A549 (cell line): ENCODE results near the gene RCN2. TPM values are rescaled to one million over a fixed set of nuclear protein-coding genes. Genes with fewer than 3 reads are reported as not detected.
A peak's percentile ranks its signal among the peaks of the same experiment; 100 is the strongest.

ENCODE experiments used
- ATAC-seq, 2 experiments: fragments of 200-7000 bp in 1 of 2; fragments of >200 bp in 1 of 2; cut with Nextera tagmentation in 1 of 2; cut with Tn5 transposase in 1 of 2; 3 replicates each; pipeline versions ENCODE4 v1.8.0 to v1.9.1; 2018 to 2020; ENCODE audit warnings: mild to moderate bottlenecking in 1 of 2, moderate library complexity in 1 of 2
- CTCF ChIA-PET: fragments of 300-600 bp; sonication (Branson Sonifier 250); formaldehyde crosslinking; extraction: SDS; loops from one replicate; lab custom pipeline; 2021; ENCODE audit warnings: antibody characterized with exemption, inconsistent platforms; lab: Yijun Ruan, JAX
- POLR2A ChIA-PET: fragments of 350-600 bp; formaldehyde crosslinking; extraction: SDS; loops from one replicate; lab custom pipeline; 2021; ENCODE audit warnings: antibody characterized with exemption, inconsistent platforms; lab: Yijun Ruan, JAX
- DNase-seq, 2 experiments: peaks; one replicate each; pipeline versions ENCODE4 v3.0.0 to v3.0.0-alpha.2; 2011 to 2016; ENCODE audit warnings: low read depth in 1 of 2, low spot score in 1 of 2
- FAIRE-seq: peaks from 2 replicates; lab custom pipeline; 2011; peaks lifted over from hg19 to GRCh38; lab: Jason Lieb, UNC
- H3K27ac ChIP-seq, 2 experiments: fragments of >200 bp; sonication (Bioruptor Twin); formaldehyde crosslinking; 3 replicates each; pipeline ENCODE4 v1.5.1; 2016 to 2017
- H3K4me1 ChIP-seq: fragments of >200 bp; sonication (Bioruptor Twin); formaldehyde crosslinking; 3 replicates; pipeline ENCODE4 v1.6.1; 2016
- H3K4me2 ChIP-seq: fragments of >200 bp; sonication (Bioruptor Twin); formaldehyde crosslinking; 3 replicates; pipeline ENCODE4 v1.6.1; 2016
- H3K4me3 ChIP-seq: fragments of >200 bp; sonication (Bioruptor Twin); formaldehyde crosslinking; 3 replicates; pipeline ENCODE4 v1.5.1; 2016
- H3K9me3 ChIP-seq: fragments of >200 bp; sonication (Bioruptor Twin); formaldehyde crosslinking; 3 replicates; pipeline ENCODE4 v1.6.1; 2016
- CHD4 ChIP-seq: fragments of 200-600 bp; sonication (generic); IDR thresholded peaks from 2 replicates; pipeline ENCODE4 v1.6.1; 2016; ENCODE audit warnings: antibody characterized with exemption, mild to moderate bottlenecking, borderline replicate concordance
- EHF ChIP-seq: fragments of 250-450 bp; sonication (Bioruptor Pico); IDR thresholded peaks from 2 replicates; pipeline ENCODE4 v1.5.0; 2020; ENCODE audit warnings: mild to moderate bottlenecking
- EHMT2 ChIP-seq: fragments of 200-600 bp; sonication (generic); IDR thresholded peaks from 2 replicates; pipeline ENCODE4 v1.6.1; 2016; ENCODE audit warnings: antibody characterized with exemption, low read depth, mild to moderate bottlenecking, moderate library complexity
- EP300 ChIP-seq, 2 experiments: fragments of >200 bp; sonication (Bioruptor Twin); formaldehyde crosslinking; IDR thresholded peaks; 2 replicates in 1 of 2; 3 replicates in 1 of 2; pipeline ENCODE4 v1.6.1; 2016 to 2017
- ESRRA ChIP-seq: fragments of 150-350 bp; IDR thresholded peaks from 2 replicates; pipeline ENCODE4 v1.6.1; 2014; ENCODE audit warnings: mild to moderate bottlenecking, low read length, borderline replicate concordance
- FOSL2 ChIP-seq, 2 experiments: fragments of 450-650 bp in 1 of 2; fragments of >200 bp in 1 of 2; sonication (Bioruptor Twin) in 1 of 2; formaldehyde crosslinking; IDR thresholded peaks; 2 replicates each; pipeline versions ENCODE4 v1.5.0 to v1.6.1; 2016 to 2020; ENCODE audit warnings: mild to moderate bottlenecking in 1 of 2, moderate library complexity in 1 of 2
- HDAC2 ChIP-seq: fragments of 200-600 bp; sonication (generic); IDR thresholded peaks from 2 replicates; pipeline ENCODE4 v1.6.1; 2016
- HEYL ChIP-seq: fragments of 250-450 bp; sonication (Bioruptor Pico); IDR thresholded peaks from 2 replicates; pipeline ENCODE4 v1.8.0; 2021; ENCODE audit warnings: mild to moderate bottlenecking, moderate library complexity
- HOXA7 ChIP-seq: fragments of 250-450 bp; sonication (Bioruptor Pico); IDR thresholded peaks from 2 replicates; pipeline ENCODE4 v1.5.0; 2020; ENCODE audit warnings: mild to moderate bottlenecking, moderate library complexity
- HOXB13 ChIP-seq: fragments of 250-450 bp; sonication (Bioruptor Pico); IDR thresholded peaks from 2 replicates; pipeline ENCODE4 v1.5.0; 2020; ENCODE audit warnings: low read depth, mild to moderate bottlenecking, moderate library complexity
- JUN ChIP-seq, 2 experiments: fragments of >200 bp; sonication (Bioruptor Twin); formaldehyde crosslinking; IDR thresholded peaks; 2 replicates in 1 of 2; 3 replicates in 1 of 2; pipeline ENCODE4 v1.6.1; 2016 to 2017
- KDM5A ChIP-seq: fragments of 200-600 bp; sonication (generic); IDR thresholded peaks from 2 replicates; pipeline ENCODE4 v1.6.1; 2016; ENCODE audit warnings: antibody characterized with exemption, mild to moderate bottlenecking
- MAFK ChIP-seq: fragments of 450-650 bp; IDR thresholded peaks from 2 replicates; pipeline ENCODE4 v1.6.1; 2014; ENCODE audit not compliant: partially characterized antibody
- MAZ ChIP-seq: fragments of 150-350 bp; IDR thresholded peaks from 2 replicates; pipeline ENCODE4 v1.6.1; 2014; ENCODE audit warnings: antibody characterized with exemption, low read depth, low read length, borderline replicate concordance
- MYC ChIP-seq: IDR thresholded peaks from 2 replicates; pipeline ENCODE4 v1.6.1; 2012; ENCODE audit warnings: mild to moderate bottlenecking, inconsistent platforms, low read length, improper control_type of control experiment, borderline replicate concordance
- RARB ChIP-seq: fragments of 250-450 bp; sonication (Bioruptor Pico); IDR thresholded peaks from 2 replicates; pipeline ENCODE4 v1.8.0; 2021; ENCODE audit warnings: mild to moderate bottlenecking, moderate library complexity
- RCOR1 ChIP-seq: fragments of 150-350 bp; IDR thresholded peaks from 2 replicates; pipeline ENCODE4 v1.6.1; 2014; ENCODE audit warnings: antibody characterized with exemption, low read length, low read depth
- RNF2 ChIP-seq: fragments of 200-600 bp; sonication (generic); IDR thresholded peaks from 2 replicates; pipeline ENCODE4 v1.6.1; 2016; ENCODE audit warnings: low read depth, mild to moderate bottlenecking, antibody characterized with exemption, moderate library complexity, borderline replicate concordance
- SMC3 ChIP-seq: fragments of >200 bp; sonication (Bioruptor Twin); formaldehyde crosslinking; IDR thresholded peaks from 3 replicates; pipeline ENCODE4 v1.6.1; 2018; ENCODE audit warnings: inconsistent platforms
- TFCP2L1 ChIP-seq: fragments of 250-450 bp; sonication (Bioruptor Pico); IDR thresholded peaks from 2 replicates; pipeline ENCODE4 v1.5.0; 2021; ENCODE audit warnings: mild to moderate bottlenecking
- ZC3H11A ChIP-seq: fragments of 450-650 bp; IDR thresholded peaks from 2 replicates; pipeline ENCODE4 v1.6.1; 2014; ENCODE audit warnings: antibody characterized with exemption, mild to moderate bottlenecking
- ZFP36 ChIP-seq: fragments of 450-650 bp; IDR thresholded peaks from 2 replicates; pipeline ENCODE4 v1.6.1; 2014; ENCODE audit warnings: borderline replicate concordance; ENCODE audit not compliant: partially characterized antibody
- WGBS: methylation state at CpG from one replicate; pipeline ENCODE4 v1.1.6; 2017; ENCODE audit errors: missing lambda C conversion rate; 5-methylcytosine and 5-hydroxymethylcytosine counted together
- polyA plus RNA-seq, 4 experiments: library from polyadenylated mRNA; depleted of rRNA in 3 of 4; stranded (reverse); fragments of >200 nt; fragmentation: RNase III in 1 of 4; extraction: RNeasy Plus Mini Kit Qiagen cat#74134 plus additional on column Dnase treatment in 1 of 4; gene quantifications; 2 replicates in 3 of 4; 3 replicates in 1 of 4; pipeline ENCODE4 v1.2.3, GENCODE V29; 2011 to 2017
- TF ChIP-seq, protein P1 (sequence below): IDR thresholded peaks from 2 replicates; pipeline ENCODE4 v1.6.1; 2012
- TF ChIP-seq, protein P2 (sequence below): fragments of 250-450 bp; sonication (Bioruptor Pico); IDR thresholded peaks from 2 replicates; pipeline ENCODE4 v1.5.0; 2021; ENCODE audit warnings: mild to moderate bottlenecking, moderate library complexity, borderline replicate concordance
- TF ChIP-seq, protein P3 (sequence below): fragments of >200 bp; sonication (Bioruptor Twin); formaldehyde crosslinking; IDR thresholded peaks from 2 replicates; pipeline ENCODE4 v1.6.1; 2016
- TF ChIP-seq, protein P4 (sequence below): fragments of 200-600 bp; sonication (generic); IDR thresholded peaks from 2 replicates; pipeline ENCODE4 v1.6.1; 2016; ENCODE audit warnings: antibody characterized with exemption, mild to moderate bottlenecking, moderate library complexity
- TF ChIP-seq, protein P5 (sequence below): fragments of 450-650 bp; IDR thresholded peaks from 2 replicates; pipeline ENCODE4 v1.6.1; 2014; ENCODE audit warnings: antibody characterized with exemption
- TF ChIP-seq, protein P6 (sequence below): IDR thresholded peaks from 2 replicates; pipeline ENCODE4 v1.6.1; 2012
- TF ChIP-seq, protein P7 (sequence below): fragments of 150-350 bp; IDR thresholded peaks from 2 replicates; pipeline ENCODE4 v1.6.1; 2014; ENCODE audit warnings: low read depth, mild to moderate bottlenecking, low read length

The RCN2 gene
- polyA plus RNA-seq, 2 of the 4 experiments (the other 2 are of a cell fraction) = 81.3 to 152 TPM

DNA sequence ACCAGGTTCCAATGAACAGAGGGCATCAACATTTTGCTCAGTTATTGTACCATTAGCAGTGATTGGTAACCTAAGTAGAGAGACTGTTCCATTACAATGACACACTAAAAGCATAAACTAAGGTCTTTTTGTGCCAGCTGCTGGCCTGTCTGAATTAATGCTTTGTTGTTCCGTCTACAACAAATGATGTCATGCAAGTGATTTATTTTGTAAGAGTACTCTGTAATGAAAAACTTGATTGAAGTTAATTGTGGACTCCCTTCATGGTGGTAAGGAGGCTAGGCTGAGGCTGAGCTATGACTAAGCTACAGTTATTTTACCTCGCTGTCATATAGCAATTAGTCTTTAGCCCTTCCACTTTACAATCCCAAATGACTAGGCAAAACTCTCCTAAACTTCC lies 23.2 kb downstream of the RCN2 start:
- ChIA-PET POLR2A (no interaction called here), CTCF (interaction anchor here (0.8 to 1.9 kb wide), 6 partner anchors 11 to 553 kb away, joined by 3 to 5 read pairs (median 4); no protein-coding TSS in a partner anchor)
- no peak for ATAC-seq
- peak; percentile 18 for FAIRE-seq
- H3K4me2 ChIP-seq = no peak overlapping the region
- WGBS = 80% methylated on average over 2 of the region's 2 CpGs
- no peak overlapping the region for H3K27ac ChIP-seq
- no peaks in the 10 kb centered on the region for H3K9me3 ChIP-seq
- TF ChIP-seq, protein P1, sequence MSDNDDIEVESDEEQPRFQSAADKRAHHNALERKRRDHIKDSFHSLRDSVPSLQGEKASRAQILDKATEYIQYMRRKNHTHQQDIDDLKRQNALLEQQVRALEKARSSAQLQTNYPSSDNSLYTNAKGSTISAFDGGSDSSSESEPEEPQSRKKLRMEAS = no peak
- no peak for TF ChIP-seq EHMT2
- no peak for TF ChIP-seq HEYL
- no peak for TF ChIP-seq HOXB13 (CRISPR knock-in tag)
- TF ChIP-seq ESRRA = no peak
- TF ChIP-seq ZC3H11A = no peak
- TF ChIP-seq RARB = no peak
- no peak for TF ChIP-seq JUN (IDR thresholded peaks at IDR 0.05)
- TF ChIP-seq ZFP36 = no peak
- TF ChIP-seq, protein P2, sequence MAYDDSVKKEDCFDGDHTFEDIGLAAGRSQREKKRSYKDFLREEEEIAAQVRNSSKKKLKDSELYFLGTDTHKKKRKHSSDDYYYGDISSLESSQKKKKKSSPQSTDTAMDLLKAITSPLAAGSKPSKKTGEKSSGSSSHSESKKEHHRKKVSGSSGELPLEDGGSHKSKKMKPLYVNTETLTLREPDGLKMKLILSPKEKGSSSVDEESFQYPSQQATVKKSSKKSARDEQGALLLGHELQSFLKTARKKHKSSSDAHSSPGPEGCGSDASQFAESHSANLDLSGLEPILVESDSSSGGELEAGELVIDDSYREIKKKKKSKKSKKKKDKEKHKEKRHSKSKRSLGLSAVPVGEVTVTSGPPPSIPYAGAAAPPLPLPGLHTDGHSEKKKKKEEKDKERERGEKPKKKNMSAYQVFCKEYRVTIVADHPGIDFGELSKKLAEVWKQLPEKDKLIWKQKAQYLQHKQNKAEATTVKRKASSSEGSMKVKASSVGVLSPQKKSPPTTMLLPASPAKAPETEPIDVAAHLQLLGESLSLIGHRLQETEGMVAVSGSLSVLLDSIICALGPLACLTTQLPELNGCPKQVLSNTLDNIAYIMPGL (CRISPR knock-in tag) = no peak
- no peak for TF ChIP-seq RNF2
- no peak for TF ChIP-seq CHD4
- TF ChIP-seq, protein P3, sequence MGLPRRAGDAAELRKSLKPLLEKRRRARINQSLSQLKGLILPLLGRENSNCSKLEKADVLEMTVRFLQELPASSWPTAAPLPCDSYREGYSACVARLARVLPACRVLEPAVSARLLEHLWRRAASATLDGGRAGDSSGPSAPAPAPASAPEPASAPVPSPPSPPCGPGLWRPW = no peak
- no peak for TF ChIP-seq EHF
- TF ChIP-seq KDM5A = no peak
- TF ChIP-seq TFCP2L1 = no peak
- TF ChIP-seq, protein P4, sequence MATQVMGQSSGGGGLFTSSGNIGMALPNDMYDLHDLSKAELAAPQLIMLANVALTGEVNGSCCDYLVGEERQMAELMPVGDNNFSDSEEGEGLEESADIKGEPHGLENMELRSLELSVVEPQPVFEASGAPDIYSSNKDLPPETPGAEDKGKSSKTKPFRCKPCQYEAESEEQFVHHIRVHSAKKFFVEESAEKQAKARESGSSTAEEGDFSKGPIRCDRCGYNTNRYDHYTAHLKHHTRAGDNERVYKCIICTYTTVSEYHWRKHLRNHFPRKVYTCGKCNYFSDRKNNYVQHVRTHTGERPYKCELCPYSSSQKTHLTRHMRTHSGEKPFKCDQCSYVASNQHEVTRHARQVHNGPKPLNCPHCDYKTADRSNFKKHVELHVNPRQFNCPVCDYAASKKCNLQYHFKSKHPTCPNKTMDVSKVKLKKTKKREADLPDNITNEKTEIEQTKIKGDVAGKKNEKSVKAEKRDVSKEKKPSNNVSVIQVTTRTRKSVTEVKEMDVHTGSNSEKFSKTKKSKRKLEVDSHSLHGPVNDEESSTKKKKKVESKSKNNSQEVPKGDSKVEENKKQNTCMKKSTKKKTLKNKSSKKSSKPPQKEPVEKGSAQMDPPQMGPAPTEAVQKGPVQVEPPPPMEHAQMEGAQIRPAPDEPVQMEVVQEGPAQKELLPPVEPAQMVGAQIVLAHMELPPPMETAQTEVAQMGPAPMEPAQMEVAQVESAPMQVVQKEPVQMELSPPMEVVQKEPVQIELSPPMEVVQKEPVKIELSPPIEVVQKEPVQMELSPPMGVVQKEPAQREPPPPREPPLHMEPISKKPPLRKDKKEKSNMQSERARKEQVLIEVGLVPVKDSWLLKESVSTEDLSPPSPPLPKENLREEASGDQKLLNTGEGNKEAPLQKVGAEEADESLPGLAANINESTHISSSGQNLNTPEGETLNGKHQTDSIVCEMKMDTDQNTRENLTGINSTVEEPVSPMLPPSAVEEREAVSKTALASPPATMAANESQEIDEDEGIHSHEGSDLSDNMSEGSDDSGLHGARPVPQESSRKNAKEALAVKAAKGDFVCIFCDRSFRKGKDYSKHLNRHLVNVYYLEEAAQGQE = no peak
- no peak for TF ChIP-seq EP300 (IDR thresholded peaks at IDR 0.05)
- TF ChIP-seq FOSL2 (IDR thresholded peaks at IDR 0.05) = no peak
- no peak for TF ChIP-seq FOSL2 (CRISPR knock-in tag; IDR thresholded peaks at IDR 0.05)
- DNase-seq = no peak
- H3K4me1 ChIP-seq = no peaks in the 10 kb centered on the region
- no peak overlapping the region for H3K4me3 ChIP-seq

DNA sequence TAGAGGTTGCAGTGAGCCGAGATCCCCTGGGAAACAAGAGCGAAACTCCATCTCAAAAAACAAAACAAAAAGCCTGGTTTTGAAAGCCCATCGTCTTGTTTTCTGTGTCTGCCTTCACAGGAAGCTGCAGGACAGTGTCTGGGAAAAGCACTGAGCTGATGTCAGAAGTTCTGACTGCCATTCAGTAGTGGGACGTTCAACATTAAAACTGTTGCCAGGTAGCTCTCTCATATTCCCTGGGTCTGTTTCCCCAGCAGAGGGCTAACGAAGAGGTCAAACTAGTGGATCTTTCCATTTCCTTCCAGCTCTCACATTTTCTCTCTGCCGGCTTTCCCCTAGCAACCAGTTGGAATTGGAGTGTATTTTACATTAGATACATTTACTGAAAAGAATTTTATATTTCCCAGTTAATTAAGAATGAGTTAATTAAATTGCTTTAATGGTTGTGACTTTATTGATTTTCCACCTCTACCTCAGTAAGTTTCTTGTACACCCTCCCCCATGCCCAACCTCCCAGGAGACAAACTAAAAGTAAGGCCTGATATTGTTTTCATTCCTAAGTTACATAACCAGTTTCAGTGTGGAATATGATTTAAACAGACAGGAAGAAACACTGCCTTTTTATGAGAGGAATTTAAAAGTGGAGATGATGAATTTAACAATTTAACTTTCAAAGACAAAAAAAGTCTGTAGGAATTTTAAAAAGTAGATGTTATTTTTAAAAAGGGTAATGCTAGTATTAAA lies 29.9 kb downstream of the RCN2 start:
- no peak for DNase-seq
- no peak for FAIRE-seq
- 0 out of 6 replicates have a peak, but pooled peaks of 1 of the 2 experiments have one; percentile 28 for ATAC-seq
- 64% methylated on average over 6 of the region's 6 CpGs for WGBS
- Histone ChIP-seq H3K4me3 (no peak overlapping the region), H3K27ac (no peak overlapping the region), H3K4me1 (no peaks in the 10 kb centered on the region), H3K4me2 (no peak overlapping the region), H3K9me3 (no peaks in the 10 kb centered on the region)
- ChIA-PET POLR2A (no interaction called here), CTCF (interaction anchor here (1.1 to 3.1 kb wide), 4 partner anchors 10 to 71 kb away, joined by 3 to 11 read pairs (median 4); no protein-coding TSS in a partner anchor)
- TF ChIP-seq, protein P5, sequence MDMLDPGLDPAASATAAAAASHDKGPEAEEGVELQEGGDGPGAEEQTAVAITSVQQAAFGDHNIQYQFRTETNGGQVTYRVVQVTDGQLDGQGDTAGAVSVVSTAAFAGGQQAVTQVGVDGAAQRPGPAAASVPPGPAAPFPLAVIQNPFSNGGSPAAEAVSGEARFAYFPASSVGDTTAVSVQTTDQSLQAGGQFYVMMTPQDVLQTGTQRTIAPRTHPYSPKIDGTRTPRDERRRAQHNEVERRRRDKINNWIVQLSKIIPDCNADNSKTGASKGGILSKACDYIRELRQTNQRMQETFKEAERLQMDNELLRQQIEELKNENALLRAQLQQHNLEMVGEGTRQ = no peak
- TF ChIP-seq SMC3 = no peak
- TF ChIP-seq HOXA7 (CRISPR knock-in tag) = no peak
- TF ChIP-seq MYC = no peak
- TF ChIP-seq MAFK = no peak
- no peak for TF ChIP-seq RCOR1
- TF ChIP-seq, protein P6, sequence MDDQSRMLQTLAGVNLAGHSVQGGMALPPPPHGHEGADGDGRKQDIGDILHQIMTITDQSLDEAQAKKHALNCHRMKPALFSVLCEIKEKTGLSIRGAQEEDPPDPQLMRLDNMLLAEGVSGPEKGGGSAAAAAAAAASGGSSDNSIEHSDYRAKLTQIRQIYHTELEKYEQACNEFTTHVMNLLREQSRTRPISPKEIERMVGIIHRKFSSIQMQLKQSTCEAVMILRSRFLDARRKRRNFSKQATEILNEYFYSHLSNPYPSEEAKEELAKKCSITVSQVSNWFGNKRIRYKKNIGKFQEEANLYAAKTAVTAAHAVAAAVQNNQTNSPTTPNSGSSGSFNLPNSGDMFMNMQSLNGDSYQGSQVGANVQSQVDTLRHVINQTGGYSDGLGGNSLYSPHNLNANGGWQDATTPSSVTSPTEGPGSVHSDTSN = no peak
- TF ChIP-seq, protein P7, sequence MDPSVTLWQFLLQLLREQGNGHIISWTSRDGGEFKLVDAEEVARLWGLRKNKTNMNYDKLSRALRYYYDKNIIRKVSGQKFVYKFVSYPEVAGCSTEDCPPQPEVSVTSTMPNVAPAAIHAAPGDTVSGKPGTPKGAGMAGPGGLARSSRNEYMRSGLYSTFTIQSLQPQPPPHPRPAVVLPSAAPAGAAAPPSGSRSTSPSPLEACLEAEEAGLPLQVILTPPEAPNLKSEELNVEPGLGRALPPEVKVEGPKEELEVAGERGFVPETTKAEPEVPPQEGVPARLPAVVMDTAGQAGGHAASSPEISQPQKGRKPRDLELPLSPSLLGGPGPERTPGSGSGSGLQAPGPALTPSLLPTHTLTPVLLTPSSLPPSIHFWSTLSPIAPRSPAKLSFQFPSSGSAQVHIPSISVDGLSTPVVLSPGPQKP = no peak
- no peak for TF ChIP-seq HDAC2
- no peak for TF ChIP-seq EHF
- no peak for TF ChIP-seq MAZ
